Measurements from ENCODE around the gene B3GALT6. TPM values are rescaled to one million over a fixed set of nuclear protein-coding genes. Genes with fewer than 3 reads are reported as not detected.

Gene B3GALT6
- total and polyA plus RNA-seq, 9 donors, result 7.0 to 21.9 (median 15.2) TPM

DNA sequence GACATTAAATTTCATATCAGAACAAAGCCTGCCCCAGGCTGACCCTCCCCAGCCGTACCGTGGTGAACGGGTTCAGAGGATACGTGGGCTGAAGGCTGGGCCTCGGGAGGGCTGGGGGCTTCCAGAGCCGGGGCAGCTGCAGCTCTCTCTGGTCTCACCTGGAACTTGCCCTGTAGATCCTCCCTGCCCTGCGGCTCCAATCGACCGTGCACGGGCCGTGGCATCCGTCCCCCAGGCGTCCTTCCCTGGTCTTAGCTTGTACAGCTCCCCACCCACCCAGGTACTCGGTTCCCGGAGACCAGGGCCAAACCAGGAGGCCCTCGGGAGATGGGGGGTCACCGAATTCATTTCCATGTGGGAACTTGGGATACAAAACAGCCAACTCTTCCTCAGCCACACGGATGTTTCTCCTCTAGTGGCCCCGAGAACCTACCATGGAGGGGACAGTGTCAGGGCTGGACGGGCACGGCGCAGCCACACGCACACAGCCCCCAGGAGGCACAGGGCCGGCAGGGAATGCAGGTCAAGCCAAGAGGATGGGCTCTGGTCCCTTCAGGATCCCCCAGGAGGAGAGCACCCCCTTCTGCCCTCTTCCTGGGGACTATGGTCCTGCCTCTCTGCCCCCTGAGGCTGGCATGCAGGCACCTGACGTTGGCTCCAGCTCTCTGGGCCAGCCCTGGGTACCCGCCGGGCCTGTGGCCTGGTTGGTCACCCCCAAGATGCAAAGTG is 3.1 kb downstream of the B3GALT6 start:
- H3K9me3 ChIP-seq, result no peaks in the 10 kb centered on the region
- intact Hi-C loops (cut with DNase I), result loop anchor here in 1 of 4 donors (10.0 kb wide), 1 partner anchor 210 kb away; the partner anchor contains the start of gene AGRN
- H3K4me3 ChIP-seq, result no peak overlapping the region
- TF ChIP-seq POLR2A (IDR thresholded peaks at IDR 0.05), result no peak
- TF ChIP-seq EP300 (IDR thresholded peaks at IDR 0.05), result no peak
- TF ChIP-seq, protein P1, sequence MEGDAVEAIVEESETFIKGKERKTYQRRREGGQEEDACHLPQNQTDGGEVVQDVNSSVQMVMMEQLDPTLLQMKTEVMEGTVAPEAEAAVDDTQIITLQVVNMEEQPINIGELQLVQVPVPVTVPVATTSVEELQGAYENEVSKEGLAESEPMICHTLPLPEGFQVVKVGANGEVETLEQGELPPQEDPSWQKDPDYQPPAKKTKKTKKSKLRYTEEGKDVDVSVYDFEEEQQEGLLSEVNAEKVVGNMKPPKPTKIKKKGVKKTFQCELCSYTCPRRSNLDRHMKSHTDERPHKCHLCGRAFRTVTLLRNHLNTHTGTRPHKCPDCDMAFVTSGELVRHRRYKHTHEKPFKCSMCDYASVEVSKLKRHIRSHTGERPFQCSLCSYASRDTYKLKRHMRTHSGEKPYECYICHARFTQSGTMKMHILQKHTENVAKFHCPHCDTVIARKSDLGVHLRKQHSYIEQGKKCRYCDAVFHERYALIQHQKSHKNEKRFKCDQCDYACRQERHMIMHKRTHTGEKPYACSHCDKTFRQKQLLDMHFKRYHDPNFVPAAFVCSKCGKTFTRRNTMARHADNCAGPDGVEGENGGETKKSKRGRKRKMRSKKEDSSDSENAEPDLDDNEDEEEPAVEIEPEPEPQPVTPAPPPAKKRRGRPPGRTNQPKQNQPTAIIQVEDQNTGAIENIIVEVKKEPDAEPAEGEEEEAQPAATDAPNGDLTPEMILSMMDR (IDR thresholded peaks at IDR 0.05), result no peak
- H3K27ac ChIP-seq, result no peak overlapping the region
- no peak for DNase-seq
- H3K4me1 ChIP-seq (ENCODE audit: insufficient read depth), result peaks cover 14% of the 10 kb centered on the region
- 82 to 88% (median 85%) methylated on average over 24 to 27 of the region's 27 CpGs for WGBS, 3 donors
- peaks cover 5% of the 10 kb centered on the region for H3K27me3 ChIP-seq
- no peaks in the 10 kb centered on the region for H3K36me3 ChIP-seq

DNA sequence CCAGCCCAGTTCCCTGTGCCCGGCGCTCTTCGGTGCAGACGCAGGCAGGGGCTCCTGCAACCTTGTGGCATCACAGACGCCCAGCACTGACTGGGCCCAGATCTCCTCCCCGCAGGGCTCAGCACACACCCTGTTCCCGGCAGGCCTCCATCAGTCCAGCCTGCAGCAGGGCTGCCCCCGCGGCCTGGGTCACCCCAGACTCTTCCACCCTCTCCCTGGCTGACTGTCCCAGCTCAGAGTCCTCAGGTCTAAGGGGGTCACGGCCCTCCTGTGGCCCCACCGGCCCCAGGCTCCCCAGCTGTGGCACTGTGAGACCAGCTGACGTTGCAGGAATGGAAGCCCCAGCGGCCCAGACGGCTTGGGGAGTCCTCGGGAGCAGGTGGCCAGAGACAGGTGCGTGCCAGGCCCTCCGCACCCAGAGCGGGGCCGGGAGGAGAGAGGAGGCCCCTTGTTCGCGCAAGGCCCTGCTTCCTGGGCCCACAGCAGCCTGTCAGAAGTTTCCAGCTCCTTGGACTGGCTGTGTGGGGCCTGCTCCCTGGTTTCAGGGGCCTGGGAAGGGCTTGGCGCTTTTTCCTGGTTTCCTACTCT is 4.2 kb downstream of the B3GALT6 start:
- peaks cover 5% of the 10 kb centered on the region for H3K27me3 ChIP-seq
- no peak overlapping the region for H3K27ac ChIP-seq
- peaks cover 10% of the 10 kb centered on the region for H3K4me1 ChIP-seq (ENCODE audit: insufficient read depth)
- TF ChIP-seq EP300 (IDR thresholded peaks at IDR 0.05), result no peak
- TF ChIP-seq, protein P1 (IDR thresholded peaks at IDR 0.05), result no peak
- TF ChIP-seq POLR2A (IDR thresholded peaks at IDR 0.05), result no peak
- no peaks in the 10 kb centered on the region for H3K9me3 ChIP-seq
- intact Hi-C loops (cut with DNase I), result loop anchor here in 1 of 4 donors (10.0 kb wide), 1 partner anchor 211 kb away; the partner anchor contains the start of gene AGRN
- no peak for DNase-seq
- H3K36me3 ChIP-seq, result no peaks in the 10 kb centered on the region
- WGBS, 3 donors, result 54 to 68% (median 67%) methylated on average over 21 to 22 of the region's 22 CpGs
- H3K4me3 ChIP-seq, result no peak overlapping the region

DNA sequence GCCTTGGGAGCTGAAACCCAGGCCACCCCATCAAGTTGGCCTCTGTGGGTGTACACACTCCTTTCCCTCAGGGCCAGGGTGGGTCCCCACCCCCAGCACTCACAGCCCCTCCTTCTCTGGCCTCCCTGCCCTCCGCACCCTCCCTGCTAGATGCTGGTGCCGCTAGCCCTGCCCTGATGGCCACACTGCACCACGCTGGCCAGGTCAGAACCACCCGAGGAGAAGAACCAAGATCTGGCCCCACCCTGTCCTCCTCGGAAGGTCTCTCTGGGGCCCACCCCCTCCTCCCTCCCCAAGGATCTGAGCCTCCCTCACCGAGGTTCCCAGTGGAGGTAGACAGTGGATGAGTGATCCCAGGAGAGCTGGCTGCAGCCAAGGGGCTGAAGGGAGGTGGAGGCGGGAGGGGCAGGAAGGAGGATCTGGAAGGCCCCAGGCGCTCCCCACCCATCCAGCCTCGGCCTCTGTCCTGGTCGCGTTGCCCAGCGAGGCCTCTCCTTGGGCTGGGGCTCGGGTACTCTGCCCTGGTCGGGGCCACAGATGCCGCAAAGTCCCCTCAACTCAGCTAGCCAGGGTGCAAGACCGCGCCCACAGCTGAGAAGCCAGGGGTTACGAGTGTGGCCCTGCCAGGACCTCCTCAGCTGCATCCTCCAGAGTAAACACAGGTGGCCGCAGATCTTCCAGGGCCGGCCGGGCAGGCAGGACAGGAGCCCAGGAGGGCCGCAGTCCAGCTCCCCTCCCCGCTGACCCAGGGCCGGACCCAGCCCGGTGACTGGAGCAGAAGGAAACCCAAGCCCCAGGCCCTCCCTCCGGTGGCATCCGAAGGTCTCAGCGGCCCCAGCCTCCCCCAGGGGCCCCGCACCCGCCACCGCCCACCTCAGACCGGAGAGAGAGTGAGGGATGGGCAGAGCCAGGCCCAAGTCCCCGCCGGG is 5.2 kb downstream of the B3GALT6 start:
- intact Hi-C loops (cut with DNase I), result loop anchor here in 1 of 4 donors (10.0 kb wide), 1 partner anchor 212 kb away; the partner anchor contains the start of gene AGRN
- WGBS, 3 donors, result 12 to 15% (median 14%) methylated on average over 25 to 34 of the region's 34 CpGs
- Histone ChIP-seq H3K9me3 (no peaks in the 10 kb centered on the region), H3K27me3 (peaks cover 10% of the 10 kb centered on the region), H3K36me3 (no peaks in the 10 kb centered on the region), H3K4me3 (no peak overlapping the region), H3K27ac (no peak overlapping the region), H3K4me1 (ENCODE audit: insufficient read depth) (peaks cover 10% of the 10 kb centered on the region)
- DNase-seq, result no peak
- TF ChIP-seq POLR2A (IDR thresholded peaks at IDR 0.05) (no peak), EP300 (IDR thresholded peaks at IDR 0.05) (no peak)
- TF ChIP-seq, protein P1 (IDR thresholded peaks at IDR 0.05), result no peak
